ENCODE measurements around the gene MRPL12.

Gene MRPL12

DNA sequence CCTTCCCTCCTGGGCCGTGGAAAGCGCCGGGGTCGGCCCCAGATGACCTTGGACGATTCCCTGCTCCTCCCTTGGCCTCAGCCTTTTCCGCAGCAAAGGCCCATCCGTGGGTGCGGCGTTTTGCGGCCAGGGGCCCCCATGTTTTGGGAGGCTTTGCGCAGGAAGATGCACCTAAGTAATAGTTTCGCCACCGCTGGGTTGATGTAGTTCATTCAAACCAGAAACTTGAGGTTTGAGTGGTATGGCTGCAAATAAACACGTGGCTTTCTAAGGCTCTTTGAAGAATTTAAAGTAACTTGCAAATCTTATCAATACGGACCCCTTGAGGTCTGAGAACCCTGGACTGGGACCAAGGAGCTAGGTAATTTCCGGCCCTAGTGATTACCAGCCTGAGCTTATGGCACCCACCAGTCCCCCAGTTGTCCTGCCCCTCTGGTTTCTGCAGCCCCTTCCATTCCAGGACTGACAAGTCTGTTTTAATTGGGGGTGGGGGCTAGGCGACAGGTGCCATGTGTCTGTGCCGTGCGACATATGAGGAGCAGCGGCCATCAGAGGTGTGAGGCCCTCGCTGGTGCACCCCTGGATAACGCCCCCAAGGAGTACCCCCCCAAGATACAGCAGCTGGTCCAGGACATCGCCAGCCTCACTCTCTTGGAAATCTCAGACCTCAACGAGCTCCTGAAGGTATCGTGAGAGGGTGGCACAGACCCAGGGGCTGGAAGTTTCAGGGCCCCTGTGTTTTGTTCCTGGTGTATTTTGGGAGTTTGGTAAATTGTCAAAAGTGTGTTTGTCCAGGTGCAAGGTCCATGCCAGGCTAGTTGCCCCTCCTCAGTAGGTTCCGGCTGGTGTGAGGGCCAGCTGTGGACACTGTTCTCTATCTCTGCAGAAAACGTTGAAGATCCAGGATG, 834 bp downstream of the MRPL12 start:
- DNase-seq: no peak

DNA sequence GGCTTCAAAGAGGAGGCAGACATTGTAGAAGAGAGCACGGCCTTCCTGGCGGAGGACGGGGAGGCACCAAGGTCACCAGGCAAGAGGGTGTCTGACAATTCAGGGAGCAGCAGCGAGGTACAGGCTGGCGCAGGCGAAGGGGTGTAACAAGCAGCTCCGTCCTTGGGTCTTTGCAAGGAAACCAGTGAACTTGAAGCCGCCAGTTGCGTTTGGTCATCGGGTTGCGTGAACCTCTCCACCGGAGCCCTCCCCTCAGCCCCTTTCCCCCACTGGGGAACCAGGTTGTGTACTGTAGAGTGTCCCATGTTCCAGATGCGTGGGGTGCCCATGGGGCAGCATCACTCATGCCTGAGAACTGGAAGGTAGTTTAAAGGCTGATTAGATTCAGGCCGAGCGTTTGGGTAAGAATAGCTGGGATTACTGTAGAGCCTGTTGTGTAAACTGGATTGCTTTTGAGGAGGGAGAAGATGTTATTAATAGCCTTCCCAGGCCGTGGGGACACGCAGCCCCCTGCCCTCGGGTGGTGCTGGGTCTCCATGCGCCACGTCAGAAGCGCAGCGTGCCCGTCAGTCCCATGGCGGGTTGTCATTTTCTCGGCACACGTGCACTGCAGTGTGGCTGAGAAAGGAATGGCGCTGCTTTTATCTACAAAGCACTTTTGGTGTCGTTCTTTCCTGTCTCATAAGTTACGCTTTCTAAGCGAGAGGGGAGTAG, 2.5 kb downstream of the MRPL12 start:
- DNase-seq: no peak

DNA sequence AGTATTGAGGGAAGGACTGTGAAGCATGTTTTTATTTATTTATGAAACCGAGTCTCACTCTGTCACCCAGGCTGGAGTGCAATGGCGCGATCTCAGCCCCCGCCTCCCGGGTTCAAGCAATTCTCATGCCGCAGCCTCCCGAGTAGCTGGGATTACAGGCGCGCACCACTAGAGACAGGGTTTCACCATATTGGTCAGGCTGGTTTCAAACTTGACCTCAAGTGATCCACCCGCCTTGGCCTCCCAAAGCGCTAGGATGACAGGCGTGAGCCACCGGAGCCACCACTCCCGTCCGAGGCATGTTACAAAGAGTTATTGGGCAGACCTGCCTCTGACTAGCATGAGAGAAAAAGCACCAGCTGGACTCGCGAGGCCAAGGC, 3.1 kb downstream of the MRPL12 start:
- no peak for DNase-seq

DNA sequence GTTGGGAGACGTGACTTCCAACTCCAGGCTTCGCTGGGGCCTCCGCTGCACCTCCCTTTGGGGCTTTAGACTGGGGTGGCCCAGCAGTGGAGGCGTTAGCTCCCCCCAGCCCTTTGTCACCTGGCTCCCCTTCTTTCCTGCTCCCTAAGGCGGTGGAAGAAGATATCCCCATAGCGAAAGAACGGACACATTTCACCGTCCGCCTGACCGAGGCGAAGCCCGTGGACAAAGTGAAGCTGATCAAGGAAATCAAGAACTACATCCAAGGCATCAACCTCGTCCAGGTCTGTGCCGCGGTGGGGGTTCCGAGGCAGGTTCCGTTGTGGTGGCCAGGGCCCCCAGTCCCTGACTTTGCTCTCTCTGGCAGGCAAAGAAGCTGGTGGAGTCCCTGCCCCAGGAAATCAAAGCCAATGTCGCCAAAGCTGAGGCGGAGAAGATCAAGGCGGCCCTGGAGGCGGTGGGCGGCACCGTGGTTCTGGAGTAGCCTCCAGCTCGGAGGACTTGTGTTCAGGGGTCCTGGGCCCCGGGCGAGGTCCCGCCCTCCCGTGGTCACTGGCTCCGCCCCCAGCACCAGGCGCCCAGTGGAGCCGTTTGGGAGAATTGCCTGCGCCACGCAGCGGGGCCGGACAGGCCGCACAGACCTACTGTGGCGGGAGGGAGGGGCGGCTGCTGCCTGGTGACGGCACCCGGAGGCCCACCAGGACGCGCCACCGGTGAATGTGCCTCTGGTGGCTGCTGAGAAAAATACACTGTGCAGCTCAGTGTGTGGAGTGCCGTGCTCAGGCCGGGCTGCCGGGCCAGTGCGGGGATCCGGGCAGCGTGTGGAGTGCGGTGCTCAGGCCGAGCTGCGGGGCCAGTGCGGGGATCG, 3.8 kb downstream of the MRPL12 start:
- DNase-seq: no peak

DNA sequence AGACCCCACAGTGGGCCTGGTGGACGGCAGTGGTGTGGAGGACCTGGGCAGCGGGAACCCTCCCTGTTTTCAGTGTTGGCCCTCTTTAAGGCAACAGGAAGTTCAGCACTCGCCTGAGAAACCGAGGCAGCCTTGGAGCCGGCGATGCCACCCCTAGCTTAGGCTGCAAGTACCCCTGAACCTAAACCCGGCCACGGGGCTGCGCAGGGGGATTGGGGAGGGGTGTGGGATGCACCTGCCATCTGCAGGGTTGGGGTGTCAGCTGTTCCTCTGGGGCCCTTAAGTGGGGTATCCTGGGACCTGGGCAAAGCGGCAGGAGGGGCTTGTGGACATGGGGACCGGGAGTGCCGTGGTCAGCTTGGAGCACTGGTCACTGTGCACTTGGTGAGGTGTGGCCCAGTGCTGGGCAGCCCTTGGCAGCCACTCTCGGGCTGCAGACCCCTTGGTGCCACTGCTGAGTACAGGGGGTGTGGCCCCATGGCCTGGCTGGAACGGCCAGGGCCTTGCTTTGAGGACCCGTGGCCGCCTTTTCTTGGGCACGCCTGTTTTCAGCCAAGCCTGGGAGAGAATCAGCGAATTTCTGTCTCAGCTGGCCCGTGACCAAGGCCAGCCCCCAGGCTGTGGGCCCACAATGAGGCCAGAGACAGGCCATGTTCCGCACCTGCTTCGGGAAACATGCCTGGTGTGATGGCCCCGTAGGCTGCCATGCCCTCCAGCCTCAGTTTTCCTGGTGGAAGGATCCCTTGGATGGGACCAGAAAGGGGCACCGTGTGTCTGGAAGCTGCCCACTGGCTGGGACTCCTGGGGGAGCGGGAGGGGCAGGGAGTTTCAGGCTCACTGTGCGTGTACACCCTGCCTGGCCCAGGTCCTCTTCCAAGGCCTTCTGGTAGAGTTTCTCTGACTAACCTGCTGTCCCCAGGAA, 4.8 kb downstream of the MRPL12 start:
- no peak for DNase-seq

DNA sequence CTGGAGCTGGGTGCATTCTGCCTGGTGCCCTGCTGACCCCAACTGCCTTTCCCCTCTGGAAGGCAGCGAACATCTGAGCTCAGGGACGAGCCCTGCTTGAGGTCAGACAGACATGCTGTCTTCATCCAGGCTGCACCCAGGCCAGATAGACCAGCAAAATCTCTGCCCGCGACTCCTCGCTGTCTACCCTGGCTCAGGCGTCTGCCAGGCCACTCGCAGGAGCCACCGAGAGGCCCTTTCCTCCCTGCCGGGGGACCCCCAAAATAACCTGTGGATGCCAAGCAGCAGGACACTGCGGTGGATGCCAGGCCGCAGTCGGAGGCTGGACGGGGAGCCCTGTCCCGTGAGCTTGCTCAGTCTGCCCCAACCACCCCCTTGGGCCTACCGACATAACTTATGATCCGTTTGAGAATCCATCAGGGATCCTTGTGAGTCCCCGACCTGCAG, 5.6 kb downstream of the MRPL12 start:
- no peak for DNase-seq

DNA sequence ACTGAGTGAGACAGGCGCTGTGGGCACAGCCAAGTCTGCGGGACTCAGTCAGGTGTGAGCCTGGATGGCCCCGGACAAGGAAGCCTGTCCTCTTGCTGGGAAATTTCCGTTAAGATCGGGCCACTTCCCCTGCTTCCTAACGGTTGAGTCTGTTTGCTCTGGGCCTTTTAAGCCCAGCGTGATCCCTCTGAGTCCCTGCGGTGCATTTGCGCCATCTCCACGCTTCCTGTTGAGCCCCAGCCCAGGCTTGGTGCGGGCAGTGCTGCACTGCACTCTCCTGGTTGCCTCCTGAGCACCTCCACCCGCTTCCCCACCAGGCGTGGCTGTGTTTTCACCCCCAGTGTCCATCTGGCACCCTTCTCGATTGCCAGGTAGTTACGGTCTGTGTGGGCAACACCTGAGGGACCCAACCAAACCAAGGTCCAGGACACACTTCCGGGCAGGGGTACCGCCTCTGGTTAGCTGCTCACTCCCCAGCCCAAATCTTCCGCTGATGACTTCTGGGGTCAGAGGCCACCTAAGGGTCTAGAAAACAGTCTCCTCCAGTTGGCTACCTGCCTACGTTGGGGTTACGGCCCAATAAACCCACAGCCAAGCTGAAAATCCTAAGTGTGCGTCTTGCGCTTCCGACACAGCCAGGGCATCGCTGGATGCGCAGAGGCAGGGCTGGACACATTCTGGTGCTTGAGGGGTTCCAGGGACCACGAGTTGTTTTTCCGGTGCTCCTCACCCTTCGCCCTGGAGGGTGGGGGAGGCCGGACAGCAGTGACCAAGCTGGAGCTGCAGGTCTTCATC, 7.5 kb downstream of the MRPL12 start:
- peak; percentile 79 for DNase-seq

- peak; percentile 89 for DNase-seq
These were observed 8.8 kb downstream of the MRPL12 start, which contains the start of gene SLC25A10 for GRCh38 chr17:81711814-81712467. SLC25A10 (plus strand) TSS chr17:81712284; CDS start chr17:81712427, 143 bp downstream.

DNA sequence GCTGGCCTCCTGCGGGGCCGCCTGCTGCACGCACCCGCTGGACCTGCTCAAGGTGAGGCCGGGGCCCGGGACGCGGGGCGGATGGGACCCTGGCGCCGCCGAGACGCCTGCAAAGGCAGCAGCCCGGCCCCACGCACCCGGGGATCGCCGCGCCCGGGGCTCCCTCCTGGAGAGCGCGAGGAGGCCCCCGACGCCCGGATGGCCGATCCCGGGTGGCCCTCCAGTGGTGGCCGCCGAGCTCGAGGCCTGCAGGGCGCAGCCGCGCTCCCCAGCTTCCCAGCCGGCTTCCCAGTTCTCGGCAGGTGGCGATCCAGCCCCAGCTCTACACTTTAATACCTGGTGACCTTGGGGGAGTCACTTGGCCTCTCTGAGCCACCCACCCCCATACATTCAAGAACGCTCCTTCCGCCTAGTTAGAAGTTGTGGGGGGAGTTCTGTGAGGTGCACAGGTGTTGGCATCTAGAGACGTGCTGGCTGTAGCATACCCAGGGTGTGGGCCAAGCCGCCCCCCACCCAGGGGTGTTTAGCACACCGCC, 9.4 kb downstream of the MRPL12 start:
- peak; percentile 48 for DNase-seq

GRCh38 chr17:81713004-81713555, 9.9 kb downstream of the MRPL12 start:
- peak; percentile 49 for DNase-seq

DNA sequence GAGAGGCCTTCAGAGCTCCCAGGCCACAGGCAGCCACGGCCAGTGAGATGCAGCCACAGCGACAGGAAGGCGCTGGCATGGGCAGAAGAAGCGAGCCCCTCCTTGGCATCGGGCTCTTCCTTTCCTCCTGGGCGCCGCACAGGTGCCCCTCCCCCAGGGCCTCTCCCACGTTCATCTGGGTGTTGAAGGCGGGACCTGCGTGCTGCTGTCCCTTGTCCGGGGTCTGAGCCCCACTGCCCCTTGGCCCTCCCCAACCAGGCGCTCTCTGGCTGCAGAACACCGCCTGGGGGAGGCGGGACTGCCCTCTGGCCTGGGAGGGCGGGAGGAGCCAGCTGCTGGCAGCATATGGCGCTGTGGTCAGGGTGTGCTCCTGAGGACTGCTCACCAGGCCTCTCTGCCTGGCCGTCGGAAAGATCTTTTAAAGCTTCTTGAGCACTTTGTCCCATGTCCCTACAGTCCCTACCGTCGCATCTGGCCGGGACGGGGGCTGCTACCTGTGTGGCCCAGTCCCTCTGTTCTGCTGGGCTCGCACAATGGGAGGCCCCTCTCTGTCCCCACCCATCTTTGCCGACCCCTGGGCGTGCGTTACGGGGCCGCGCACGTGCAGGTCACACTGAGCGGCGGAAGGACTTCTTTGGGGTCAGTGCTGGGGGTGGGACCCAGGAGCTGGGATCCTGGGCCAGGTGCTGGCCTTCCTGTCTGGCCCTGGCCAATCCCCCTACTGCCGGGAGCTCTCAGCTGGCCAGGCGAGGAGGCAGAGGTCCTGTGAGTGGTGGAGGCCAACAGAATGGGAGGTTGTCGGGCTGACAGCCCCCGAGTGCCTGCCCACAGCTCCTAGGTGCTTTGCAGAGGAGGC, 10.6 kb downstream of the MRPL12 start:
- DNase-seq: peak; percentile 35

GRCh38 chr17:81714412-81715106, 11.4 kb downstream of the MRPL12 start:
- no peak for DNase-seq

DNA sequence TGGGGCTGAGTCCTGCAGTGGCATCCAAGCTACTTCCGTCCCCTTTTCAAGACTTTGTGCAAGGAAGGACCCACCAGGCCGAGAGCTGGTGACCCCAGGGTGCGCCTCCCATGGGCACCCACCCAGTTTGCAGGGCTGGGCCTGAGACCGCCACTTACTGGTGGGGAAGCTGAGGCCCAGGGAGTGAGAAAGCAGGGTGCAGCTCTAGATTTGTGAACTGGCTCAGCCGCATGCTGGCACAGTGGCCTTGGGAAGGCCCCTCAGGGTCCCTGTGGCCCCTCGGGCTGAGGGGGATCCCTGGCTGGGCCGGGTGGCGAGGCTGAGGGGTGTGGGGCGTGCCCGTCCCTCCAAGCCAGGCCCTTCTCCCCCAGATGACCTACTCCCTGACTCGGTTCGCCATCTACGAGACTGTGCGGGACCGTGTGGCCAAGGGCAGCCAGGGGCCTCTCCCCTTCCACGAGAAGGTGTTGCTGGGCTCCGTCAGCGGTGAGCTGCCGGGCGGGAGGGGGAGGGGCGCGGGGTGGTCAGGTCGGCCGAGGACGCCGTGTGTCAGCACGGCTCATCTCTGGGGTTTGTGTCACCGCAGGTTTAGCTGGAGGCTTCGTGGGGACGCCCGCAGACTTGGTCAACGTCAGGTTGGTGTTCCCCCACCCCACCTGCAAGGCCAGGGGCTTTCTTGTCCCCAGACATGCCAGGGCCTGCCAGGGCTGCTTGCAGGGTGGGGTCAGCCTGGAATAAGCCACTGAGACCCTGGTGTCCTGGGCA, 12.1 kb downstream of the MRPL12 start:
- DNase-seq: no peak

- no peak for DNase-seq
These were observed 12.9 kb downstream of the MRPL12 start for GRCh38 chr17:81715872-81716673.

- no peak for DNase-seq
These were observed 13.5 kb downstream of the MRPL12 start for GRCh38 chr17:81716674-81716996.

DNA sequence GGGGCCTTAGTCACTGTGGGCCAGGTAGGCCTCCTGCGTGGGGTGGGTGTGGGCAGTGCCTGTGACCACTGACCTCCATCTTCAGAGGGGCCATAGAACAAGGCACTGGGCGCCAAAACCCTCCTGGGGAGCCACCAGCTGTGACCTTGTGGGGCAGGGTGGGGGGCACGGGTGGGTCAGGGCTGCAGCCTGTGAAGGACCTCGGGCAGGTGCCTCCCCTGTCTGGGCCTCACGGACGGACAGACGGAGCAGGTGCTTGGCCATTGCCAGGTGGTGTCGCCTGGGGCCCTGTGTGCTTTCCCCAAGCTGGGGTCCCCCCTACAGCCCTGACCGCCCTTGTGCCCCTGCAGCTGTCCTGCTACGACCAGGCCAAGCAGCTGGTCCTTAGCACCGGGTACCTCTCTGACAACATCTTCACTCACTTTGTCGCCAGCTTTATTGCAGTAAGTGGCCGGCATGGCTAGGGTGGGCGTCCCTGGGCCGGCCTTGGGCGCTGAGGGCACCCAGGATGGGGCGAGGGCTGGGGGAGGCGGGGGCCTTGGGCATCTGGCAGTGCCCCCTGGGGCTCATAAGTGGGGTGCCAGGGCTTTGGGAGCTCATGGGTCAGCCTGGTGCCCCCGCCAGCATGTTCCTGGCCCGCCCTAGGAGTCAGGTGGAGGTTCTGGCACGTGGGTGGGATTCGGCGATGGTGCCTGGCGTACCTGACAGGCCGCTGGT, 14.0 kb downstream of the MRPL12 start:
- DNase-seq: no peak

All from NCI-H146 (cell line).